ENCODE results near the gene ABO. TPM values are rescaled to one million over a fixed set of nuclear protein-coding genes. Genes with fewer than 3 reads are reported as not detected.

ABO gene
- total RNA-seq, 4 donors from 2014 or later = 0.85 to 3.2 (median 1.6) TPM

GRCh38 chr9:133276001-133276884, 1.2 kb upstream of the ABO start:
- TF ChIP-seq CTCF (IDR thresholded peaks at IDR 0.05; ENCODE audit: low read depth) = no peak

GRCh38 chr9:133274236-133275104, 531 bp downstream of the ABO start:
- no peak for TF ChIP-seq CTCF (IDR thresholded peaks at IDR 0.05; ENCODE audit: low read depth)

- no peak for TF ChIP-seq CTCF (IDR thresholded peaks at IDR 0.05; ENCODE audit: low read depth)
Observed at GRCh38 chr9:133273819-133274218, 1.2 kb downstream of the ABO start.

GRCh38 chr9:133273098-133273497, 1.9 kb downstream of the ABO start:
- TF ChIP-seq CTCF (IDR thresholded peaks at IDR 0.05; ENCODE audit: low read depth) = no peak

GRCh38 chr9:133269537-133270362, 5.3 kb downstream of the ABO start:
- TF ChIP-seq CTCF (IDR thresholded peaks at IDR 0.05; ENCODE audit: low read depth) = no peak

- TF ChIP-seq CTCF (IDR thresholded peaks at IDR 0.05; ENCODE audit: low read depth) = no peak
Observed at GRCh38 chr9:133268335-133269056, 6.5 kb downstream of the ABO start.

Measured in subcutaneous adipose tissue (tissue), 4 donors.